ENCODE results near the gene BZW2.

Gene BZW2

GRCh38 chr7:16754856-16755317 lies 108.9 kb downstream of the BZW2 start:
- no peak for DNase-seq

GRCh38 chr7:16755397-16755796 lies 109.4 kb downstream of the BZW2 start:
- no peak for DNase-seq
